Fibroblast of lung (primary cell): ENCODE measurements around the gene ACBD6. TPM values are rescaled to one million over a fixed set of nuclear protein-coding genes. Genes with fewer than 3 reads are reported as not detected.

Experiments used
- DNase-seq, 2 donors: peaks; one replicate each; pipeline versions ENCODE4 v3.0.0 to v3.0.0-alpha.2; 2010; ENCODE audit warnings: low read depth in 2 of 2
- H2AFZ ChIP-seq: 2 replicates; pipeline ENCODE4 v1.5.1; 2012; ENCODE audit warnings: low read length, control low read depth, inconsistent platforms
- H3K27ac ChIP-seq: 2 replicates; pipeline ENCODE4 v1.5.1; 2011; ENCODE audit warnings: low read length, control low read depth; ENCODE audit not compliant: insufficient read depth
- H3K27me3 ChIP-seq: 2 replicates; pipeline ENCODE4 v1.5.1; 2011; ENCODE audit warnings: mild to moderate bottlenecking, low read length; ENCODE audit not compliant: control insufficient read depth, insufficient read depth
- H3K36me3 ChIP-seq: 2 replicates; pipeline ENCODE4 v1.5.1; 2011; ENCODE audit warnings: low read length; ENCODE audit not compliant: control insufficient read depth, insufficient read depth
- H3K4me1 ChIP-seq: 2 replicates; pipeline ENCODE4 v1.5.1; 2011; ENCODE audit warnings: low read length; ENCODE audit not compliant: control insufficient read depth, insufficient read depth; ENCODE audit errors: extremely low read depth
- H3K4me2 ChIP-seq: 2 replicates; pipeline ENCODE4 v1.5.1; 2011; ENCODE audit warnings: low read length, control low read depth; ENCODE audit not compliant: insufficient read depth; ENCODE audit errors: extremely low read depth
- H3K4me3 ChIP-seq, 4 experiments: fragments of 200-600 bp in 1 of 4; sonication (generic) in 1 of 4; replicated peaks in 1 of 4; 2 replicates each; pipeline ENCODE4 v1.5.1; 2011 to 2016; ENCODE audit warnings: low read length in 4 of 4, low read depth in 3 of 4, mild to moderate bottlenecking in 3 of 4, control low read depth in 2 of 4, inconsistent platforms in 1 of 4, mixed read lengths in 1 of 4; ENCODE audit not compliant: insufficient read depth in 1 of 4; ENCODE audit errors: control extremely low read depth in 1 of 4
- H3K79me2 ChIP-seq: 2 replicates; pipeline ENCODE4 v1.5.1; 2012; ENCODE audit warnings: mild to moderate bottlenecking, low read length, inconsistent platforms; ENCODE audit not compliant: control insufficient read depth, insufficient read depth
- H3K9ac ChIP-seq: 2 replicates; pipeline ENCODE4 v1.5.1; 2011; ENCODE audit warnings: mild to moderate bottlenecking, low read length, control low read depth; ENCODE audit not compliant: insufficient read depth
- H3K9me3 ChIP-seq: 2 replicates; pipeline ENCODE4 v1.5.1; 2012; ENCODE audit warnings: low read depth, low read length; ENCODE audit not compliant: control insufficient read depth, insufficient read depth
- H4K20me1 ChIP-seq: 2 replicates; pipeline ENCODE4 v1.5.1; 2011; ENCODE audit warnings: low read length; ENCODE audit not compliant: control insufficient read depth, insufficient read depth; ENCODE audit errors: extremely low read depth
- CTCF ChIP-seq, 2 donors: IDR thresholded peaks in 1 of 2; conservative IDR thresholded peaks in 1 of 2; 1 replicate in 1 of 2; 2 replicates in 1 of 2; pipeline ENCODE4 v1.5.1; 2011 to 2012; ENCODE audit warnings: low read length in 2 of 2, control low read depth in 1 of 2, inconsistent platforms in 1 of 2, low read depth in 1 of 2, mild to moderate bottlenecking in 1 of 2
- EZH2 ChIP-seq: IDR thresholded peaks from 2 replicates; pipeline ENCODE4 v1.5.1; 2012; ENCODE audit warnings: low read length, control low read depth, mild to moderate bottlenecking; ENCODE audit errors: missing control alignments
- polyA plus RNA-seq, 2 donors: library from polyadenylated mRNA; depleted of rRNA in 1 of 2; stranded (reverse) in 1 of 2; unstranded in 1 of 2; fragments of >200 nt; gene quantifications; 2 replicates each; pipeline ENCODE4 v1.2.1, GENCODE V29; 2011 to 2012; ENCODE audit warnings: missing spikeins in 1 of 2
- total RNA-seq: library from RNA; depleted of rRNA; stranded (reverse); fragments of >200 nt; gene quantifications from 2 replicates; pipeline ENCODE4 v1.2.1, GENCODE V29; 2014

Gene ACBD6
- total and polyA plus RNA-seq, 2 donors (not counting 1 experiment from before 2014, with no cell fraction given), result 63.4 to 78.7 TPM

- no peak overlapping the region for H3K9ac ChIP-seq
- no peaks in the 10 kb centered on the region for H3K79me2 ChIP-seq
- no peak overlapping the region for H3K4me2 ChIP-seq
- H3K9me3 ChIP-seq, result no peaks in the 10 kb centered on the region
- no peak for DNase-seq
- H3K36me3 ChIP-seq, result no peaks in the 10 kb centered on the region
- H2AFZ ChIP-seq, result no peak overlapping the region
- TF ChIP-seq EZH2, result no peak
- TF ChIP-seq CTCF (conservative IDR thresholded peaks at IDR 0.05 in 1 of 2, IDR thresholded peaks at IDR 0.05 in 1 of 2; ENCODE audit: low read depth in 1 of 2, low read length in 2 of 2), result no peak
- no peaks in the 10 kb centered on the region for H3K4me1 ChIP-seq
- H3K27me3 ChIP-seq, result no peaks in the 10 kb centered on the region
- H3K27ac ChIP-seq, result no peak overlapping the region
- no peak overlapping the region for H3K4me3 ChIP-seq
- no peaks in the 10 kb centered on the region for H4K20me1 ChIP-seq
These were observed 23.3 kb upstream of the ACBD6 start for GRCh38 chr1:180525715-180526039.

- H2AFZ ChIP-seq, result no peak overlapping the region
- no peaks in the 10 kb centered on the region for H3K4me1 ChIP-seq
- no peaks in the 10 kb centered on the region for H4K20me1 ChIP-seq
- no peak overlapping the region for H3K9ac ChIP-seq
- TF ChIP-seq EZH2 (no peak), CTCF (conservative IDR thresholded peaks at IDR 0.05 in 1 of 2, IDR thresholded peaks at IDR 0.05 in 1 of 2; ENCODE audit: low read depth in 1 of 2, low read length in 2 of 2) (no peak)
- no peak overlapping the region for H3K4me2 ChIP-seq
- no peak for DNase-seq
- no peaks in the 10 kb centered on the region for H3K36me3 ChIP-seq
- H3K79me2 ChIP-seq, result no peaks in the 10 kb centered on the region
- no peak overlapping the region for H3K27ac ChIP-seq
- H3K27me3 ChIP-seq, result no peaks in the 10 kb centered on the region
- H3K9me3 ChIP-seq, result no peaks in the 10 kb centered on the region
- H3K4me3 ChIP-seq, result no peak overlapping the region
These were observed 22.7 kb upstream of the ACBD6 start for GRCh38 chr1:180524915-180525714.

GRCh38 chr1:180524160-180524914, 22.0 kb upstream of the ACBD6 start:
- Histone ChIP-seq H2AFZ (no peak overlapping the region), H3K27ac (no peak overlapping the region)

More at GRCh38 chr1:180524160-180524914, 22.0 kb upstream of the ACBD6 start:
- Histone ChIP-seq H3K9me3 (no peaks in the 10 kb centered on the region), H3K27me3 (no peaks in the 10 kb centered on the region), H3K36me3 (no peaks in the 10 kb centered on the region), H3K4me3 (no peak overlapping the region), H3K79me2 (no peaks in the 10 kb centered on the region), H3K9ac (no peak overlapping the region), H3K4me1 (no peaks in the 10 kb centered on the region), H4K20me1 (no peaks in the 10 kb centered on the region), H3K4me2 (no peak overlapping the region)
- DNase-seq, result peak; percentile 16 to 49
- TF ChIP-seq EZH2, result no peak
